HEK293 (cell line): Measurements from ENCODE around the gene IL1RL2.

Experiments
- ZBTB7A ChIP-seq: fragments of 450-650 bp; formaldehyde crosslinking; IDR thresholded peaks from 2 replicates; pipeline ENCODE4 v1.5.1; 2016; ENCODE audit warnings: low read depth, missing biosample characterization, missing genetic modification characterization
- ZFHX2 ChIP-seq: fragments of 450-650 bp; formaldehyde crosslinking; conservative IDR thresholded peaks from 2 replicates; pipeline ENCODE4 v1.5.1; 2016; ENCODE audit warnings: missing biosample characterization, missing genetic modification characterization
- ZNF138 ChIP-seq: fragments of 450-650 bp; formaldehyde crosslinking; IDR thresholded peaks from 2 replicates; pipeline ENCODE4 v1.5.1; 2016; ENCODE audit warnings: missing biosample characterization, missing genetic modification characterization, borderline replicate concordance
- ZNF274 ChIP-seq, 2 experiments: fragments of 200-500 bp in 1 of 2; fragments of 450-650 bp in 1 of 2; sonication (Bioruptor generic) in 1 of 2; formaldehyde crosslinking in 1 of 2; IDR thresholded peaks; 2 replicates each; pipeline versions ENCODE4 v1.5.1 to v1.6.1; 2014 to 2016; ENCODE audit warnings: borderline replicate concordance in 1 of 2, inconsistent platforms in 1 of 2, low read length in 1 of 2, missing biosample characterization in 1 of 2, missing genetic modification characterization in 1 of 2
- ZNF335 ChIP-seq: fragments of 450-650 bp; formaldehyde crosslinking; conservative IDR thresholded peaks from 2 replicates; pipeline ENCODE4 v1.5.1; 2016; ENCODE audit warnings: missing biosample characterization, missing genetic modification characterization
- ZNF626 ChIP-seq: fragments of 450-650 bp; sonication (Bioruptor Pico); formaldehyde crosslinking; IDR thresholded peaks from 2 replicates; pipeline ENCODE4 v1.5.1; 2018; ENCODE audit warnings: missing biosample characterization, missing genetic modification characterization, inconsistent platforms
- TF ChIP-seq, protein P1 (sequence below): fragments of 450-650 bp; formaldehyde crosslinking; IDR thresholded peaks from 2 replicates; pipeline ENCODE4 v1.5.1; 2016; ENCODE audit warnings: missing biosample characterization, missing genetic modification characterization
- TF ChIP-seq, protein P2 (sequence below): fragments of 450-650 bp; formaldehyde crosslinking; IDR thresholded peaks from 2 replicates; pipeline ENCODE4 v1.5.1; 2016; ENCODE audit warnings: missing biosample characterization, missing genetic modification characterization
- TF ChIP-seq, protein P3 (sequence below): fragments of 450-650 bp; formaldehyde crosslinking; IDR thresholded peaks from 2 replicates; pipeline ENCODE4 v1.5.1; 2016; ENCODE audit warnings: missing biosample characterization, missing genetic modification characterization

DNA sequence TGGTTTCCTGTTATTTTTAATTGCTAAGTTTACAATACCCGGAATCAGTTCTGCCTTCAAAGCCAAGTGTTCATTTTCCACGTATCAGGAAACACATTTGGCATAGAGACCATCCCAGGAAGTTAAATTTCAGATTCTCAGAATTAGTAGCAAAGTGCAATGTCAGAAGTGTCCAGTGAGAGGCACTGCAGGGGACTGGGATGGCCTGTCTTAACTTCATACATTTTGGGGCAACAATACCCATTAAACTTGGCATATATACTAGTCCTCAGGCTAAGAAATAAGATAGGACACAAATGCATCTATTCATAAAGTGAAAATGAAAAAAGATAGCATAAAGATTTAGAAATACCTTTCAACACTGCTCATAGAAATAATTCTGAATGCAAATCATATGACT lies 1.5 kb upstream of the IL1RL2 start:
- TF ChIP-seq, protein P1, sequence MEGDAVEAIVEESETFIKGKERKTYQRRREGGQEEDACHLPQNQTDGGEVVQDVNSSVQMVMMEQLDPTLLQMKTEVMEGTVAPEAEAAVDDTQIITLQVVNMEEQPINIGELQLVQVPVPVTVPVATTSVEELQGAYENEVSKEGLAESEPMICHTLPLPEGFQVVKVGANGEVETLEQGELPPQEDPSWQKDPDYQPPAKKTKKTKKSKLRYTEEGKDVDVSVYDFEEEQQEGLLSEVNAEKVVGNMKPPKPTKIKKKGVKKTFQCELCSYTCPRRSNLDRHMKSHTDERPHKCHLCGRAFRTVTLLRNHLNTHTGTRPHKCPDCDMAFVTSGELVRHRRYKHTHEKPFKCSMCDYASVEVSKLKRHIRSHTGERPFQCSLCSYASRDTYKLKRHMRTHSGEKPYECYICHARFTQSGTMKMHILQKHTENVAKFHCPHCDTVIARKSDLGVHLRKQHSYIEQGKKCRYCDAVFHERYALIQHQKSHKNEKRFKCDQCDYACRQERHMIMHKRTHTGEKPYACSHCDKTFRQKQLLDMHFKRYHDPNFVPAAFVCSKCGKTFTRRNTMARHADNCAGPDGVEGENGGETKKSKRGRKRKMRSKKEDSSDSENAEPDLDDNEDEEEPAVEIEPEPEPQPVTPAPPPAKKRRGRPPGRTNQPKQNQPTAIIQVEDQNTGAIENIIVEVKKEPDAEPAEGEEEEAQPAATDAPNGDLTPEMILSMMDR (tag by site-specific recombination) = no peak
- TF ChIP-seq ZNF626 (tag by site-specific recombination) = no peak
- TF ChIP-seq ZFHX2 (tag by site-specific recombination) = no peak
- no peak for TF ChIP-seq ZBTB7A
- TF ChIP-seq ZNF335 (tag by site-specific recombination) = no peak
- no peak for TF ChIP-seq ZNF274 (IDR thresholded peaks at IDR 0.05; ENCODE audit: low read length)
- TF ChIP-seq ZNF274 (tag by site-specific recombination; IDR thresholded peaks at IDR 0.05; ENCODE audit: borderline replicate concordance) = no peak
- TF ChIP-seq, protein P2, sequence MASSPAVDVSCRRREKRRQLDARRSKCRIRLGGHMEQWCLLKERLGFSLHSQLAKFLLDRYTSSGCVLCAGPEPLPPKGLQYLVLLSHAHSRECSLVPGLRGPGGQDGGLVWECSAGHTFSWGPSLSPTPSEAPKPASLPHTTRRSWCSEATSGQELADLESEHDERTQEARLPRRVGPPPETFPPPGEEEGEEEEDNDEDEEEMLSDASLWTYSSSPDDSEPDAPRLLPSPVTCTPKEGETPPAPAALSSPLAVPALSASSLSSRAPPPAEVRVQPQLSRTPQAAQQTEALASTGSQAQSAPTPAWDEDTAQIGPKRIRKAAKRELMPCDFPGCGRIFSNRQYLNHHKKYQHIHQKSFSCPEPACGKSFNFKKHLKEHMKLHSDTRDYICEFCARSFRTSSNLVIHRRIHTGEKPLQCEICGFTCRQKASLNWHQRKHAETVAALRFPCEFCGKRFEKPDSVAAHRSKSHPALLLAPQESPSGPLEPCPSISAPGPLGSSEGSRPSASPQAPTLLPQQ (tag by site-specific recombination) = no peak
- TF ChIP-seq, protein P3, sequence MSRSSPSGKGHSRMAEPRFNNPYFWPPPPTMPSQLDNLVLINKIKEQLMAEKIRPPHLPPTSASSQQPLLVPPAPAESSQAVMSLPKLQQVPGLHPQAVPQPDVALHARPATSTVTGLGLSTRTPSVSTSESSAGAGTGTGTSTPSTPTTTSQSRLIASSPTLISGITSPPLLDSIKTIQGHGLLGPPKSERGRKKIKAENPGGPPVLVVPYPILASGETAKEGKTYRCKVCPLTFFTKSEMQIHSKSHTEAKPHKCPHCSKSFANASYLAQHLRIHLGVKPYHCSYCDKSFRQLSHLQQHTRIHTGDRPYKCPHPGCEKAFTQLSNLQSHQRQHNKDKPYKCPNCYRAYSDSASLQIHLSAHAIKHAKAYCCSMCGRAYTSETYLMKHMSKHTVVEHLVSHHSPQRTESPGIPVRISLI (tag by site-specific recombination) = no peak
- no peak for TF ChIP-seq ZNF138 (tag by site-specific recombination)
